Measurements from ENCODE around the gene TSHZ3.

TSHZ3 gene

GRCh38 chr19:31270897-31271296 is 78.3 kb downstream of the TSHZ3 start:
- DNase-seq (ENCODE audit: low spot score), result no peak
- in situ Hi-C loops (cut with MboI; ENCODE audit: low pct_unique_long_range_greater_than_20kb, low sequenced_read_pairs, unreplicated experiment), result no loop called here
- TF ChIP-seq, protein P1, sequence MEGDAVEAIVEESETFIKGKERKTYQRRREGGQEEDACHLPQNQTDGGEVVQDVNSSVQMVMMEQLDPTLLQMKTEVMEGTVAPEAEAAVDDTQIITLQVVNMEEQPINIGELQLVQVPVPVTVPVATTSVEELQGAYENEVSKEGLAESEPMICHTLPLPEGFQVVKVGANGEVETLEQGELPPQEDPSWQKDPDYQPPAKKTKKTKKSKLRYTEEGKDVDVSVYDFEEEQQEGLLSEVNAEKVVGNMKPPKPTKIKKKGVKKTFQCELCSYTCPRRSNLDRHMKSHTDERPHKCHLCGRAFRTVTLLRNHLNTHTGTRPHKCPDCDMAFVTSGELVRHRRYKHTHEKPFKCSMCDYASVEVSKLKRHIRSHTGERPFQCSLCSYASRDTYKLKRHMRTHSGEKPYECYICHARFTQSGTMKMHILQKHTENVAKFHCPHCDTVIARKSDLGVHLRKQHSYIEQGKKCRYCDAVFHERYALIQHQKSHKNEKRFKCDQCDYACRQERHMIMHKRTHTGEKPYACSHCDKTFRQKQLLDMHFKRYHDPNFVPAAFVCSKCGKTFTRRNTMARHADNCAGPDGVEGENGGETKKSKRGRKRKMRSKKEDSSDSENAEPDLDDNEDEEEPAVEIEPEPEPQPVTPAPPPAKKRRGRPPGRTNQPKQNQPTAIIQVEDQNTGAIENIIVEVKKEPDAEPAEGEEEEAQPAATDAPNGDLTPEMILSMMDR (IDR thresholded peaks at IDR 0.05; ENCODE audit: extremely low read depth, insufficient read depth, missing control alignments), result no peak

DNA sequence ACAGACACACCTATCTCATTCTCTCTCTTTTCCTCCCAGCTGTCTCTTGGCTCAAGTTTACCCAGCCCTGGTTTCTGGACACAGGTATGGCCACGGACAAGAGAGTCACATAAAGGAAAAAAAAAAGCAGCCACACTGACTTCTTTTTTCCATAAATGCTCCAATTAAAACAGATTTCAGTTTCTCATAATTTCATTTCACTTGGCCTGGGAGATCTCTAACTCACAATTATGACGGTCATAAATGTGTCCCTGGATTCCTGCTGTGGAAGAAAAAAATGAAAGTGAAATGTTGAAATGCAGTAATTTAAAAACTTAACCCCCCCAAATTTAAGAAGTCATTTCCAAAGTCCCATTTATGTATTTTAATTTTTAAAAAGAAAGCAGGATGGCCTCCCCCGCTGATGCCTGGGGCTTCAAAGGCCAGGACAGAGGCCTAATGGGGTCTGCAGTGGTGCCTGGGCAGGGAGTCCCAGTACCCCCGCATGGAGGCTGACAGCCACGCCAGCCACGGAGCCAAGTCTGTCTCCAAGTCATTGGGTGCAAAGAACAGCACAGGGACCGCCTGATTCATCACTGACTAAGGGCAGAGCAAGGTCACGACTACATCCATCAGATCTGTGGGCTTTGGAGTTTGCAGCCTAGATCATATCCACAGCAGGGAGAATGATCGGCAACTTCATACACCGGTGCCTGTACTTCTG is 79.7 kb downstream of the TSHZ3 start:
- DNase-seq (ENCODE audit: low spot score), result no peak
- in situ Hi-C loops (cut with MboI; ENCODE audit: low pct_unique_long_range_greater_than_20kb, low sequenced_read_pairs, unreplicated experiment), result no loop called here
- TF ChIP-seq, protein P1 (IDR thresholded peaks at IDR 0.05; ENCODE audit: extremely low read depth, insufficient read depth, missing control alignments), result no peak

GRCh38 chr19:31268751-31269383 is 80.4 kb downstream of the TSHZ3 start:
- DNase-seq (ENCODE audit: low spot score), result no peak
- TF ChIP-seq, protein P1 (IDR thresholded peaks at IDR 0.05; ENCODE audit: extremely low read depth, insufficient read depth, missing control alignments), result no peak
- in situ Hi-C loops (cut with MboI; ENCODE audit: low pct_unique_long_range_greater_than_20kb, low sequenced_read_pairs, unreplicated experiment), result no loop called here

- in situ Hi-C loops (cut with MboI; ENCODE audit: low pct_unique_long_range_greater_than_20kb, low sequenced_read_pairs, unreplicated experiment), result no loop called here
- DNase-seq (ENCODE audit: low spot score), result no peak
- TF ChIP-seq, protein P1 (IDR thresholded peaks at IDR 0.05; ENCODE audit: extremely low read depth, insufficient read depth, missing control alignments), result no peak
These were observed 82.5 kb downstream of the TSHZ3 start for GRCh38 chr19:31266731-31267130.

DNA sequence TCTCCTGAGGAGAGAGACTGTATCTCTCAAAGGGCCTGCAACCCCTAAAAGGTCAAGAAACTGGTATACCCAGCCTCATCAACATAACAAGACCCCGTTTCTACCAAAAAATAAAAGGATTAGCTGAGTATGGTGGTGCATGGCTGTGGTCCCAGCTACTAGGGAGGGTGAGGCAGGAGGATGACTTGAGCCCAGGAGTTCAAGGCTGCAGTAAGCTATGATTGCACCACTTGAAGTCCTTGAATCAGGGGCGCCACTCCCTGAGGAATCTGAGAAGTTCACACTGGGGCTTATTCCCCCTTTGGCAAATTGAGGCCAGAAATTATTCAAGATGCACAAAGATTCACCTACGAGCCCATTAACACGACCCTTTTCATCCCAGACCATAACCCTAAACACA is 83.0 kb downstream of the TSHZ3 start:
- DNase-seq (ENCODE audit: low spot score), result no peak
- TF ChIP-seq, protein P1 (IDR thresholded peaks at IDR 0.05; ENCODE audit: extremely low read depth, insufficient read depth, missing control alignments), result no peak
- in situ Hi-C loops (cut with MboI; ENCODE audit: low pct_unique_long_range_greater_than_20kb, low sequenced_read_pairs, unreplicated experiment), result no loop called here

GRCh38 chr19:31264041-31264778 is 85.0 kb downstream of the TSHZ3 start:
- no peak for DNase-seq (ENCODE audit: low spot score)
- TF ChIP-seq, protein P1 (IDR thresholded peaks at IDR 0.05; ENCODE audit: extremely low read depth, insufficient read depth, missing control alignments), result no peak
- in situ Hi-C loops (cut with MboI; ENCODE audit: low pct_unique_long_range_greater_than_20kb, low sequenced_read_pairs, unreplicated experiment), result no loop called here
